HepG2 (cell line): Measurements from ENCODE around the gene ACSL4. TPM values are rescaled to one million over a fixed set of nuclear protein-coding genes. Genes with fewer than 3 reads are reported as not detected.

Source experiments
- ATAC-seq: fragments of 200-7000 bp; cut with Tn5 transposase; 3 replicates; pipeline ENCODE4 v1.9.1; 2020; ENCODE audit warnings: mild to moderate bottlenecking, moderate library complexity
- BruUV-seq: library from RNA; stranded (reverse); fragments of 400-500 nt; replicated peaks from 2 replicates; lab custom pipeline; 2021; lab: Mats Ljungman, UMichigan
- CTCF ChIA-PET: fragments of 300-600 bp; formaldehyde crosslinking; extraction: SDS; loops from one replicate; lab custom pipeline; 2021; ENCODE audit warnings: low total read pairs, inconsistent platforms, low intra/inter-chr PET ratio; lab: Yijun Ruan, JAX
- POLR2A ChIA-PET: fragments of 350-600 bp; sonication (Branson Sonifier 250); formaldehyde crosslinking; loops from one replicate; lab custom pipeline; 2020; ENCODE audit warnings: antibody characterized with exemption, inconsistent platforms; lab: Yijun Ruan, JAX
- DNase-seq: peaks from one replicate; pipeline ENCODE4 v3.0.0-alpha.2; 2015; ENCODE audit warnings: low spot score
- FAIRE-seq: peaks from 3 replicates; lab custom pipeline; 2011; peaks lifted over from hg19 to GRCh38; lab: Jason Lieb, UNC
- H2AFZ ChIP-seq: one replicate; pipeline ENCODE4 v1.6.1; 2011; ENCODE audit warnings: low read length, inconsistent platforms
- H3K27ac ChIP-seq: fragments of 300-600 bp; 3 replicates; pipeline ENCODE4 v1.8.0; 2011; ENCODE audit warnings: mixed run types, mild to moderate bottlenecking, mixed read lengths, low read length, inconsistent platforms; ENCODE audit not compliant: insufficient read depth; ENCODE audit errors: extremely low read length
- H3K27me3 ChIP-seq, 2 experiments: fragments of 200-600 bp in 1 of 2; 2 replicates in 1 of 2; 3 replicates in 1 of 2; pipeline versions ENCODE4 v1.6.0 to v1.8.0; 2011; ENCODE audit warnings: low read length in 2 of 2, mild to moderate bottlenecking in 2 of 2, moderate library complexity in 2 of 2, inconsistent platforms in 1 of 2; ENCODE audit not compliant: insufficient read depth in 2 of 2, control insufficient read depth in 1 of 2
- H3K36me3 ChIP-seq, 2 experiments: fragments of 200-600 bp in 1 of 2; replicated peaks in 1 of 2; 2 replicates in 1 of 2; 3 replicates in 1 of 2; pipeline versions ENCODE4 v1.5.1 to v1.8.0; 2011; ENCODE audit warnings: low read length in 2 of 2, inconsistent platforms in 1 of 2; ENCODE audit not compliant: insufficient read depth in 2 of 2, control insufficient read depth in 1 of 2
- H3K4me1 ChIP-seq: 2 replicates; pipeline ENCODE4 v1.5.1; 2012; ENCODE audit warnings: low read length, inconsistent platforms; ENCODE audit not compliant: insufficient read depth
- H3K4me2 ChIP-seq: 2 replicates; pipeline ENCODE4 v1.6.0; 2011; ENCODE audit warnings: low read depth, low read length, inconsistent platforms
- H3K4me3 ChIP-seq, 3 experiments: fragments of 200-600 bp in 1 of 3; sonication (generic), shearing (Covaris generic) in 1 of 3; replicated peaks in 1 of 3; 2 replicates each; pipeline ENCODE4 v1.5.1; 2011 to 2016; ENCODE audit warnings: low read length in 3 of 3, inconsistent platforms in 2 of 3, low read depth in 2 of 3, mild to moderate bottlenecking in 2 of 3, control low read depth in 1 of 3, mixed read lengths in 1 of 3; ENCODE audit not compliant: insufficient read depth in 1 of 3
- H3K79me2 ChIP-seq: one replicate; pipeline ENCODE4 v1.6.1; 2011; ENCODE audit warnings: low read length, inconsistent platforms; ENCODE audit not compliant: insufficient read depth
- H3K9ac ChIP-seq: 2 replicates; pipeline ENCODE4 v1.6.0; 2011; ENCODE audit warnings: mild to moderate bottlenecking, low read depth, low read length, inconsistent platforms; ENCODE audit not compliant: insufficient read depth
- H3K9me3 ChIP-seq: 2 replicates; pipeline ENCODE4 v1.5.1; 2012; ENCODE audit warnings: mild to moderate bottlenecking, low read length
- H4K20me1 ChIP-seq: 2 replicates; pipeline ENCODE4 v1.6.0; 2011; ENCODE audit warnings: inconsistent platforms, mild to moderate bottlenecking, low read length, moderate library complexity; ENCODE audit not compliant: insufficient read depth
- MXI1 ChIP-seq: IDR thresholded peaks from 3 replicates; pipeline ENCODE4 v1.6.1; 2012; ENCODE audit warnings: low read depth, low read length, inconsistent platforms, borderline replicate concordance
- RBM22 ChIP-seq: fragments of 200-400 bp; formaldehyde crosslinking; optimal IDR thresholded peaks from 2 replicates; pipeline ENCODE3; 2017; ENCODE audit warnings: mild to moderate bottlenecking, low read length, moderate library complexity
- ZNF337 ChIP-seq: sonication (generic); formaldehyde crosslinking; IDR thresholded peaks from 2 replicates; pipeline ENCODE4 v1.5.1; 2020; ENCODE audit warnings: missing genetic modification reagents, low read depth, mild to moderate bottlenecking, borderline replicate concordance
- ZNF609 ChIP-seq: sonication (generic); formaldehyde crosslinking; IDR thresholded peaks from 2 replicates; pipeline ENCODE4 v1.4.0; 2020; ENCODE audit warnings: mild to moderate bottlenecking, missing genetic modification reagents, borderline replicate concordance
- WGBS: methylation state at CpG from one replicate; pipeline ENCODE4 v1.1.6; 2017; ENCODE audit warnings: low lambda C conversion rate; 5-methylcytosine and 5-hydroxymethylcytosine counted together
- in situ Hi-C: cut with HindIII; loops from 2 replicates; pipeline ENCODE4 v1.10.0; 2017; ENCODE audit warnings: low pct_unique_long_range_greater_than_20kb; ENCODE audit not compliant: extremely low pct_ligation_motif_present
- intact Hi-C: fragments of 100-400 bp; cut with micrococcal nuclease; formaldehyde crosslinking; loops from one replicate; pipeline ENCODE4 v1.10.0; 2022; ENCODE audit not compliant: unreplicated experiment
- polyA plus RNA-seq, 8 experiments: library from polyadenylated mRNA; depleted of rRNA in 3 of 8; stranded (reverse) in 7 of 8; unstranded in 1 of 8; fragments of >200 nt; fragmentation: Illumina TruSeq in 4 of 8; extraction: Trizol in 4 of 8; gene quantifications; 2 replicates each; pipeline versions ENCODE4 v1.2.1 to v1.2.3, GENCODE V29; 2011 to 2016; ENCODE audit warnings: low read depth in 4 of 8, missing spikeins in 1 of 8, mixed read lengths in 1 of 8; ENCODE audit not compliant: insufficient read depth in 1 of 8
- total RNA-seq, 5 experiments: library from RNA; depleted of rRNA; stranded (reverse); fragments of >200 nt; fragmentation: Illumina TruSeq; extraction: Trizol; gene quantifications; 2 replicates each; pipeline ENCODE4 v1.2.3, GENCODE V29; 2016; ENCODE audit warnings: low read depth in 1 of 5

Gene ACSL4
- total and polyA plus RNA-seq, 2 of the 13 experiments (the other 11 are each of a cell fraction or from before 2014, with no cell fraction given), result 207 to 316 TPM

GRCh38 chrX:109660435-109661143, 72.5 kb downstream of the ACSL4 start:
- Histone ChIP-seq H2AFZ (no peak overlapping the region), H3K9ac (no peak overlapping the region), H3K4me3 (no peak overlapping the region), H3K79me2 (peaks cover 35% of the 10 kb centered on the region), H3K27ac (no peak overlapping the region), H3K4me1 (no peaks in the 10 kb centered on the region), H4K20me1 (peaks cover 47% of the 10 kb centered on the region), H3K36me3 (peaks cover 11 to 61% of the 10 kb centered on the region in 2 experiments), H3K27me3 (no peaks in the 10 kb centered on the region), H3K9me3 (no peaks in the 10 kb centered on the region), H3K4me2 (no peak overlapping the region)
- ChIA-PET POLR2A (no interaction called here), CTCF (no interaction called here)
- TF ChIP-seq MXI1 (no peak), ZNF609 (no peak), ZNF337 (CRISPR knock-in tag) (no peak), RBM22 (peak; percentile 51)
- DNase-seq, result no peak
- intact Hi-C loops (no loop called here), in situ Hi-C loops (no loop called here)
- no peak for ATAC-seq
- peak; percentile 15 for FAIRE-seq
- BruUV-seq, result no TSS peak
- 95% methylated on average over 2 of the region's 2 CpGs for WGBS
